NT2/D1 (cell line): Measurements from ENCODE around the gene SAMD8.
"Not testable (repeated sequence)": the region's sequence is repeated elsewhere in the genome, so short reads cannot be mapped to it uniquely, and the experiment has no call there.

Source experiments
- DNase-seq: peaks from one replicate; pipeline ENCODE4 v3.0.0-alpha.2; 2011; ENCODE audit warnings: low read depth, low spot score
- H3K27me3 ChIP-seq: 2 replicates; pipeline ENCODE4 v1.6.0; 2011; ENCODE audit warnings: mild to moderate bottlenecking; ENCODE audit not compliant: insufficient read length, insufficient read depth
- H3K36me3 ChIP-seq: 2 replicates; pipeline ENCODE4 v1.6.1; 2011; ENCODE audit warnings: mild to moderate bottlenecking, low read length, mixed read lengths; ENCODE audit not compliant: insufficient read depth, insufficient read length
- H3K4me1 ChIP-seq: 2 replicates; pipeline ENCODE4 v1.5.1; 2011; ENCODE audit not compliant: insufficient read depth, insufficient read length
- H3K4me3 ChIP-seq: 2 replicates; pipeline ENCODE4 v1.5.1; 2011; ENCODE audit warnings: low read depth; ENCODE audit not compliant: insufficient read length
- H3K9ac ChIP-seq: 2 replicates; pipeline ENCODE4 v1.6.0; 2011; ENCODE audit warnings: low read depth; ENCODE audit not compliant: insufficient read length
- H3K9me3 ChIP-seq: 2 replicates; pipeline ENCODE4 v1.5.1; 2011; ENCODE audit warnings: mild to moderate bottlenecking, low read length; ENCODE audit not compliant: insufficient read depth
- SUZ12 ChIP-seq: IDR thresholded peaks from 2 replicates; pipeline ENCODE4 v1.6.1; 2011; ENCODE audit not compliant: insufficient read length, insufficient read depth; ENCODE audit errors: extremely low read depth
- YY1 ChIP-seq: IDR thresholded peaks from 2 replicates; pipeline ENCODE4 v1.6.1; 2011; ENCODE audit not compliant: insufficient read length, insufficient read depth
- ZNF274 ChIP-seq: IDR thresholded peaks from 2 replicates; pipeline ENCODE4 v1.6.1; 2011; ENCODE audit warnings: mild to moderate bottlenecking, low read depth, low read length

The SAMD8 gene

DNA sequence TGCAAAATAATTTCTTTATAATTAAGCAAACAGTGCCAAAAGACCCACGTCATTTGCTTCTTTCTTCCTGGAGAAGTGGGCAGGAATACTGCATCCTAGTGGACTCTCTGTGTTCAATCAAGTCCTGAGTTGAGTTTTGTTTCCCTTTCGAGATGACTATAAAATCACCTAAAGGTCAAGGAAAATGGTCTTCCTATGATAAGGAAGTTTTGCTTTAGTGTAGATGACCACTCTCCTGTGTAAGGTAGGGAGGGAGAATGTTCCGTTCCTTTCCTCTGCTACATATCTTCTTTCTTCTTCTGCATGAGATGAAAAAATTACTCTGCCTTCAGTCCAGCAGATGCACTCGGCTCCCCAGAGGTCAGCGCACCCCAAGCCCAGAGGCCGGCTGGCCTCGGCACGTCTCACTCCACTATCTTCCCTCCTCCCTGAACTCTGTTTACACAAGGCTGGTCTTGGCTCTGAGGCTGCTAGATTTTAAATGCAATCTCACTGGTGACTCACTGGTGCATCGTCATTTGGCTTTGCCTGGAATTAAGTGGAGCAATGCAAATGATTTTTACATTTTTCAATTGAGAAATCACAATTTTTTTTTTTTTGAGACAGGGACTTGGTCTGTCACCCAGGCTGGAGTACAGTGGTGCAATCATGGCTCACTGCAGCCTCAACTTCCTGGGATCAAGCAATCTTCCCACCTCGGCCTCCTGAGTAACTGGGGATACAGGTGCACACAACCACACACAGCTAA lies 80.5 kb downstream of the SAMD8 start:
- H3K4me3 ChIP-seq: no peak overlapping the region
- DNase-seq: no peak

DNA sequence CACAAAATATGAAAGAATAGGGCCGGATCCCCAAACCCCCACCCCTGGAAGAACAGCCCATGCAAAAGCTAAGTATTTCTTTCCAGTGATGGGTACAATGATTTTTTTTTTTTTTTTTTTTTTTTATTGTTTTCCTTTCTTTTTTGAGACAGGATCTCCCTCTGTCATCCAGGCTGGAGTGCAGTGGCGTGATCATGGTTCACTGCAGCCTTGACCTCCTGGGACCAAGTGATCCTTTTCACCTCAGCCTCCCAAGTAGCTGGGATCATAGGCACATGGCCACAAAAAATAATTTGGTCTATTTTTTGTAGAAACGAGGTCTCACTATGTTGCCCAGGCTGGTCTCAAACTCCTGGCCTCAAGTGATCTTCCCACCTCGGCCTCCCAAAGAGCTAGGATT lies 83.2 kb downstream of the SAMD8 start:
- not testable (repeated sequence) for H3K36me3 ChIP-seq, H3K9me3 ChIP-seq, H3K4me3 ChIP-seq, H3K9ac ChIP-seq, H3K27me3 ChIP-seq, H3K4me1 ChIP-seq, DNase-seq

More for the DNA sequence above, 80.5 kb downstream of the SAMD8 start:
- TF ChIP-seq SUZ12: no peak
- TF ChIP-seq YY1: no peak
- TF ChIP-seq ZNF274: no peak
- H3K27me3 ChIP-seq: no peaks in the 10 kb centered on the region
- no peak overlapping the region for H3K9ac ChIP-seq
- no peaks in the 10 kb centered on the region for H3K9me3 ChIP-seq
- peaks cover 3% of the 10 kb centered on the region for H3K4me1 ChIP-seq
- no peaks in the 10 kb centered on the region for H3K36me3 ChIP-seq

DNA sequence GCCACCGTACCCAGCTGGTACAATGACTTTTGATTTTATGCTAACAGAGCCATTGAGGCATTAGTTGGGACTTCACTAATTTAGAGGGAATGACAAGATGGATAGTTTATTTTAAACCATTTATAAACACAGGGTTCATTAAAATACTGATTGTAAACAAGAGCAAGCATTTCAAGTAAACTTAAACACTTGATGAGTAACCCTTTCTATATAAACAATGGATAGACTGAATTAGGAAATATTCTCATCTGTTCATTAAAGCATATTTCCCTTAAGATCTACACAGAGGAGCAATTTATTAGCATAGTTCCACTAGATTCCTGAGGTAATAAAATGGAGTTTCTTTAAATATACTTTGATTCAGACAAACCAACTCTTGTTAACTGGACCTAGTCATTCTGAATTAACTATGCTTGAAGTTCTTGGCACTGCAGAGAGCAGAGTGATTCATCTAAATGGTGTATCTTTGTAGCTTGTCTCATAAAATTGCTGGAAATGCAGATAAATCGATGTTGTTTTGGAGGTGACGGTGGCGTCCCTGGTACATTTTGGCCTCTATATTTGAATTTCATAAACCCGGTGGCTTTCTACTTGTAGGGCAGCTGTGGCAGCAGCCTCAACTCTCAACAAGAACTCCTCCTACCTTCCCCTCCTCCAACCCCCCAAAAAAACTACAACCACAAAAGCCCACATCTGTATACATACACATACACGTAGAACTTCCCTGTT lies 83.7 kb downstream of the SAMD8 start:
- Histone ChIP-seq H3K36me3 (no peaks in the 10 kb centered on the region), H3K27me3 (no peaks in the 10 kb centered on the region), H3K4me3 (no peak overlapping the region), H3K4me1 (peaks cover 3% of the 10 kb centered on the region), H3K9ac (no peak overlapping the region), H3K9me3 (no peaks in the 10 kb centered on the region)
- no peak for TF ChIP-seq SUZ12
- no peak for TF ChIP-seq YY1
- TF ChIP-seq ZNF274: no peak
- DNase-seq: no peak

DNA sequence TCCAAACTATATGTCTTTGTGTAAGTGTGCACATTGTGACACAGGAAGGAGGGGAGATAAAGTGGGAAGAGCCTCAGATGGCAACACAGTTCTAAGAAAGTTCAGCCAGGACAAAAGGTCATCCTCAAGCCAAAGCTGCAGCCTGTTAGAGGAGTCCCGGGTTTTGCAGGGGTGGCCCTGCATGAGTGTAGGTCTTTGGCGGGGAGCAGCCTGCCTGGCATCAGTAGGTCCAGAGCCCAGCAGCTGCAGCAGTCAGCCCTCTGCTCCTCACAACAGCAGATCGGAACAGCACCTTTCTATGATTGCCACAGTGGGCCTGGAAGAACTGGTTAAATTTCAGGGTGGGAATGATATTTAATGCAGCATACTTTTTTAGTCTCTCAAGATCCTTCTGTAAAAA lies 85.6 kb downstream of the SAMD8 start:
- Histone ChIP-seq H3K36me3 (no peaks in the 10 kb centered on the region), H3K27me3 (no peaks in the 10 kb centered on the region), H3K4me3 (no peak overlapping the region), H3K9me3 (no peaks in the 10 kb centered on the region), H3K9ac (no peak overlapping the region), H3K4me1 (no peaks in the 10 kb centered on the region)
- DNase-seq: no peak
- TF ChIP-seq YY1 (no peak), ZNF274 (no peak), SUZ12 (no peak)

DNA sequence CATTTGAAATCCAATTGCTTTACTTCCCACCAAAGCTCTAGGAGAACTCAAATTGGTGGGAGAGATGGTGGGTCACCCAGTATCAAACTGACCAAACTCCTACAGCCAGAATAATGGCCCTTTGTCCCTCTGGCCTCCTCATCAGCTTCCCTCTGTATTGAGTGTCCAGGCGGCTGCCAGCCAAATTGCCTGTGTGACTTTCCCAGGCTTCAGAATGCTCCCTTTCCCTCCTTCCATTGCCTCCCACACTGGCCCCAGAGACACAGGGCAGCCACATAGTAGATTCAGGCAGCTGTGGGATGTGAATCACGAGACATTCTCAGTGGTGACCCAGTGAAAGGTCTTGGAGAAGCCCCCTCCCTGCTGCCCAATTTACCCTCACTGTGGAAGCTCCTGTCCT lies 86.5 kb downstream of the SAMD8 start:
- TF ChIP-seq YY1 (no peak), ZNF274 (no peak), SUZ12 (no peak)

DNA sequence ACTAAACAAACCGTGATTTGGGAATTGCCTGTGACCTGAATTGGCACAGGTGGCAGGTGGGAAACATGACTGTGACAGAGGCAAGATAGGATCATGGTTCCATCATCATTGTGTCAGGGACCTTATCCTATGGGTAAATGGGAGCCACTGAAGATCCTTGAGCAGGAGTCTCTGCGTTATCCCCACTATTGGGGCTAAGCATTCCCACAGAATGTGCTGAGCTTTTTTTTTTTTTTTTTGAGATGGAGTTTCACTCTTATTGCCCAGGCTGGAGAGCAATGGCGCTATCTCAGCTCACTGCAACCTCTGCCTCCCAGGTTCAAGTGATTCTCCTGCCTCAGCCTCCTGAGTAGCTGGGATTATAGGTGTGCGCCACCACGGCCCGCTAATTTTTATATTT lies 88.5 kb downstream of the SAMD8 start:
- not testable (repeated sequence) for H3K36me3 ChIP-seq, H3K4me3 ChIP-seq, DNase-seq, H3K4me1 ChIP-seq, H3K9me3 ChIP-seq, H3K27me3 ChIP-seq, H3K9ac ChIP-seq

More for the DNA sequence above, 86.5 kb downstream of the SAMD8 start:
- DNase-seq: no peak
- Histone ChIP-seq H3K9me3 (no peaks in the 10 kb centered on the region), H3K4me3 (no peak overlapping the region), H3K4me1 (no peaks in the 10 kb centered on the region), H3K36me3 (no peaks in the 10 kb centered on the region), H3K9ac (no peak overlapping the region), H3K27me3 (no peaks in the 10 kb centered on the region)

DNA sequence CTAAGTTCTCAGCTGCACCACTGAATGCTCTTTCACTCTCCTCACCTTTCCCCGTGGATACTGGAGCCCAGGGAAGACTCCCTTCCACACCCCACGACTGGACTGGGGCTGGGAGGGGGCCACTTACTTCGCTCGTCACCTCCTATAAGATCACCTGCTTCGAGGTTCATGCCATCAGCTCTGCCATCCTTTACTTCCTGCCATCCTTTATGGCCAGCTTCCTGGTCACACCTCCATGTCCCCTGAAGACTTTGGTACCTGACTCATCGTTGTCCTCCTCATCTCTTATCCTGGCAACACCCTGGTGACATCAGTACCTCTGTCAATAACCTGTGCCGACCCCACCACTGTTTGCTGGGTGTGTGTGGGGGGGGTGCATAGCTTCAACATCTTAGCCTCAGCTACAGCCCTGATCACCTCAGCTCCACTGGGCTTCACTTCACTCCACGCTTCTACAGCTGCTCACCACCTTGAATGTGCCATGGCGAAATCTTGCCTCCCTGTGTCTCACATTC lies 90.4 kb downstream of the SAMD8 start:
- Histone ChIP-seq H3K27me3 (no peaks in the 10 kb centered on the region), H3K36me3 (no peaks in the 10 kb centered on the region), H3K4me1 (no peaks in the 10 kb centered on the region), H3K9ac (no peak overlapping the region), H3K4me3 (no peak overlapping the region), H3K9me3 (no peaks in the 10 kb centered on the region)
- DNase-seq: no peak
- no peak for TF ChIP-seq ZNF274
- TF ChIP-seq YY1: no peak
- no peak for TF ChIP-seq SUZ12
